NT2/D1 (cell line): ENCODE results near the gene HIPK3.

Source experiments
- YY1 ChIP-seq: IDR thresholded peaks from 2 replicates; pipeline ENCODE4 v1.6.1; 2011; ENCODE audit not compliant: insufficient read length, insufficient read depth
- ZNF274 ChIP-seq: IDR thresholded peaks from 2 replicates; pipeline ENCODE4 v1.6.1; 2011; ENCODE audit warnings: mild to moderate bottlenecking, low read depth, low read length

GRCh38 chr11:33263549-33263948 is 6.4 kb downstream of the HIPK3 start:
- TF ChIP-seq YY1 = no peak
- no peak for TF ChIP-seq ZNF274
